NB4 (cell line): Measurements from ENCODE around the gene ARHGEF38.

Experiments used
- DNase-seq: peaks from one replicate; pipeline ENCODE4 v3.0.0; 2010; ENCODE audit warnings: low read depth
- H3K4me3 ChIP-seq: one replicate; pipeline ENCODE4 v1.5.1; 2011; ENCODE audit warnings: mild to moderate bottlenecking, low read depth, low read length, moderate library complexity
- MYC ChIP-seq: IDR thresholded peaks from 2 replicates; pipeline ENCODE4 v1.6.1; 2011; ENCODE audit warnings: low read depth, low read length
- POLR2A ChIP-seq: IDR thresholded peaks from 2 replicates; pipeline ENCODE4 v1.6.1; 2011; ENCODE audit warnings: mild to moderate bottlenecking; ENCODE audit not compliant: insufficient read length; ENCODE audit errors: extremely low read depth
- TF ChIP-seq, protein P1 (sequence below): IDR thresholded peaks from 2 replicates; pipeline ENCODE4 v1.6.1; 2011; ENCODE audit warnings: low read depth, low read length
- TF ChIP-seq, protein P2 (sequence below): IDR thresholded peaks from one replicate; pipeline ENCODE4 v1.5.1; 2012; ENCODE audit warnings: low read depth, low read length

ARHGEF38 gene

DNA sequence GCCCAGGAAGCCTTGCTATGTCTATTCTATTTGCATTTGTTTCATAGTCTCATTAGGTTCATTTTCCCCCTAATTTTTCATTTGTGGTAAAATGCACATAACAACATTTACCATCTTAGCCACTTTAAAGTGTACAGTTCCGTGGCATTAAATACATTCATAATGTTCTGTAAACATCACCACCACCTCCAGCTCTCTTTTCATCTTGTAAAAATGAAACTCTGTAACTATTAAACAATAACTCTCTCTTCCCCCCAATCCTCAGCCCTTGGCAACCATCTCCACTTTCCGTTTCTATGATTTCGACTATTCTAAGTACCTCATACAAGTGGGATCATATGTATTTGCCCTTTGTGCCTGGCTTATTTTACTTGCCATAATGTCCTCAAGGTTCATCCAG lies 19.9 kb downstream of the ARHGEF38 start:
- no peak overlapping the region for H3K4me3 ChIP-seq
- DNase-seq = no peak
- no peak for TF ChIP-seq MYC
- TF ChIP-seq POLR2A = no peak
- TF ChIP-seq, protein P1, sequence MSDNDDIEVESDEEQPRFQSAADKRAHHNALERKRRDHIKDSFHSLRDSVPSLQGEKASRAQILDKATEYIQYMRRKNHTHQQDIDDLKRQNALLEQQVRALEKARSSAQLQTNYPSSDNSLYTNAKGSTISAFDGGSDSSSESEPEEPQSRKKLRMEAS = no peak
- TF ChIP-seq, protein P2, sequence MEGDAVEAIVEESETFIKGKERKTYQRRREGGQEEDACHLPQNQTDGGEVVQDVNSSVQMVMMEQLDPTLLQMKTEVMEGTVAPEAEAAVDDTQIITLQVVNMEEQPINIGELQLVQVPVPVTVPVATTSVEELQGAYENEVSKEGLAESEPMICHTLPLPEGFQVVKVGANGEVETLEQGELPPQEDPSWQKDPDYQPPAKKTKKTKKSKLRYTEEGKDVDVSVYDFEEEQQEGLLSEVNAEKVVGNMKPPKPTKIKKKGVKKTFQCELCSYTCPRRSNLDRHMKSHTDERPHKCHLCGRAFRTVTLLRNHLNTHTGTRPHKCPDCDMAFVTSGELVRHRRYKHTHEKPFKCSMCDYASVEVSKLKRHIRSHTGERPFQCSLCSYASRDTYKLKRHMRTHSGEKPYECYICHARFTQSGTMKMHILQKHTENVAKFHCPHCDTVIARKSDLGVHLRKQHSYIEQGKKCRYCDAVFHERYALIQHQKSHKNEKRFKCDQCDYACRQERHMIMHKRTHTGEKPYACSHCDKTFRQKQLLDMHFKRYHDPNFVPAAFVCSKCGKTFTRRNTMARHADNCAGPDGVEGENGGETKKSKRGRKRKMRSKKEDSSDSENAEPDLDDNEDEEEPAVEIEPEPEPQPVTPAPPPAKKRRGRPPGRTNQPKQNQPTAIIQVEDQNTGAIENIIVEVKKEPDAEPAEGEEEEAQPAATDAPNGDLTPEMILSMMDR = no peak

DNA sequence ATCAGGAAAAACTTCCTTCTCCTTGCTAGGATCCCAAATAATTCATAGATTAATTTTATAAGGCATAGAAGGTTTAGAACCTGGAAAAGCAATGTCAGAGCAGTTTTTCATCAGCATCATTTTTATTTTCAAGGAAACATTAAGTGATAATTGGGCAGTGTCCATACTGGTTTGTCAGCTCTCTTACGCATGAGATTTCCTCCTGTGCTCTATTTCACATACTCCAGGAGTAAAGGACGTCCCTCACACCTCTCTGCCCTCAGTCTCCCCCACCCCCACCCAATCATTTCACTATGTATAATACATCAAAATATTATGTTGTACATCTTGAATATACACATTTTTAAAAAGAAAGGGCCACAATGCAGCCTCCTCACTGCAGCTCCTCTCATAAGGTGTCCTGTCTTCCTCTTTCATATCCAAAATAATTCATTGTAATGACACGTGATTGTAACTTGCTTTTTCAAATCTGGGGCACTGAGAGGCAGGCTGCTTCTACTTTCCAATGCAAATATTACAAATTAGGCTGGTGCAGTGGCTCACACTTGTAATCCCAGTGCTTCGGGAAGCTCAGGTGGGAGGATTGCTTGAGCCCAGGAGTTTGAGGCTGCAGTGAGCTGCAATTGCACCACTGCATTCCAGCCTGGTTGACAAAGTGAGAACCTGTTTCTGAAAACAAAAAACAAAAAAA lies 34.4 kb downstream of the ARHGEF38 start:
- no peak for TF ChIP-seq MYC
- TF ChIP-seq, protein P1 = no peak
- TF ChIP-seq POLR2A = no peak
- TF ChIP-seq, protein P2 = no peak
- no peak overlapping the region for H3K4me3 ChIP-seq
- no peak for DNase-seq

GRCh38 chr4:105587841-105588240 lies 35.4 kb downstream of the ARHGEF38 start:
- TF ChIP-seq POLR2A = no peak
- TF ChIP-seq, protein P2 = no peak
- TF ChIP-seq, protein P1 = no peak
- no peak for TF ChIP-seq MYC
- no peak overlapping the region for H3K4me3 ChIP-seq
- no peak for DNase-seq

DNA sequence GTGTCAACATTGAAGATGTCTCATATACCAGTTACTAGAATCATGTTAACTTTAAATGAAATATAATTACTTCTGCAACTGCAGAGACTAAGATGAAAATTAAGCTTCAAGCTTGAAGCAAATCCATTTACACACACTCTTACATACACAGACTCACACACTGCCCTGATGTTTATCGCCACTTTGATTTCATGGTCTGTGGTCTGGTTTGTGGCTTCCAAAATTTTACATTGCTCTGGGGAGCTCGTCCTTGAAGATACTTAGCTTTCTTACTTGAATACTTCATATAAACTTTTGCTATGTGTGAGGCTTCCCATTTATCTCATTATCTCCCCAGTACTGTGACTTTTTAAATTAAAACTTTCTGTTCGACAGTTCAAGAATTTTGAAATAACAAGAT lies 35.8 kb downstream of the ARHGEF38 start:
- peak; percentile 21 for DNase-seq
- TF ChIP-seq, protein P2 = no peak
- TF ChIP-seq POLR2A (no peak), MYC (no peak)
- TF ChIP-seq, protein P1 = no peak
- H3K4me3 ChIP-seq = no peak overlapping the region

- no peak overlapping the region for H3K4me3 ChIP-seq
- no peak for DNase-seq
- TF ChIP-seq, protein P1 = no peak
- no peak for TF ChIP-seq POLR2A
- TF ChIP-seq, protein P2 = no peak
- TF ChIP-seq MYC = no peak
These were observed 39.2 kb downstream of the ARHGEF38 start for GRCh38 chr4:105591573-105591972.
